IMR-90 (cell line): ENCODE measurements around the gene C20orf144. TPM values are rescaled to one million over a fixed set of nuclear protein-coding genes. Genes with fewer than 3 reads are reported as not detected.

Experiments
- ATAC-seq: fragments of 200-7000 bp; cut with Tn5 transposase; 2 replicates; pipeline ENCODE4 v1.9.1; 2020; ENCODE audit warnings: low read depth, mild to moderate bottlenecking, moderate library complexity
- BruUV-seq: library from RNA; stranded (reverse); fragments of 400-500 nt; replicated peaks from 2 replicates; lab custom pipeline; 2021; lab: Mats Ljungman, UMichigan
- CTCF ChIA-PET: fragments of 300-600 bp; formaldehyde crosslinking; extraction: SDS; loops from one replicate; lab custom pipeline; 2021; ENCODE audit warnings: antibody characterized with exemption; lab: Yijun Ruan, JAX
- POLR2A ChIA-PET: fragments of 300-600 bp; sonication (Branson Sonifier 250); formaldehyde crosslinking; loops from one replicate; lab custom pipeline; 2022; ENCODE audit warnings: antibody characterized with exemption; ENCODE audit not compliant: unreplicated experiment; lab: Charles Lee
- DNase-seq: peaks from one replicate; pipeline ENCODE4 v3.0.0; 2013
- H2AFZ ChIP-seq: replicated peaks from 2 replicates; pipeline ENCODE3; 2013; ENCODE audit warnings: low read length, mild to moderate bottlenecking; ENCODE audit not compliant: poor library complexity
- H2AK5ac ChIP-seq: 2 replicates; pipeline ENCODE4 v1.6.1; 2013; ENCODE audit warnings: low read depth, low read length, inconsistent platforms
- H2AK9ac ChIP-seq: replicated peaks from 2 replicates; pipeline ENCODE3; 2013; ENCODE audit warnings: mild to moderate bottlenecking, low read depth, low read length, moderate library complexity; ENCODE audit not compliant: poor library complexity
- H2BK120ac ChIP-seq: 2 replicates; pipeline ENCODE4 v1.6.1; 2013; ENCODE audit warnings: low read depth, low read length, inconsistent platforms
- H2BK15ac ChIP-seq: 3 replicates; pipeline ENCODE4 v1.6.1; 2013; ENCODE audit warnings: low read depth, low read length, inconsistent platforms
- H2BK20ac ChIP-seq: 2 replicates; pipeline ENCODE4 v1.6.1; 2013; ENCODE audit warnings: low read depth, mild to moderate bottlenecking, inconsistent platforms, low read length, moderate library complexity
- H2BK5ac ChIP-seq: 2 replicates; pipeline ENCODE4 v1.6.1; 2013; ENCODE audit warnings: mild to moderate bottlenecking, low read depth, low read length, inconsistent platforms; ENCODE audit not compliant: poor library complexity, severe bottlenecking
- H3K14ac ChIP-seq: replicated peaks from 2 replicates; pipeline ENCODE4 v1.6.1; 2013; ENCODE audit warnings: low read depth, low read length, inconsistent platforms
- H3K18ac ChIP-seq: 2 replicates; pipeline ENCODE4 v1.6.1; 2013; ENCODE audit warnings: low read depth, low read length, control low read depth
- H3K23ac ChIP-seq: 2 replicates; pipeline ENCODE4 v1.6.1; 2013; ENCODE audit warnings: low read depth, low read length, inconsistent platforms
- H3K27ac ChIP-seq: 2 replicates; pipeline ENCODE4 v1.5.1; 2013; ENCODE audit warnings: mild to moderate bottlenecking, control low read depth, low read length; ENCODE audit not compliant: insufficient read depth
- H3K27me3 ChIP-seq: 2 replicates; pipeline ENCODE4 v1.6.1; 2013; ENCODE audit warnings: low read length; ENCODE audit not compliant: control insufficient read depth, insufficient read depth
- H3K36me3 ChIP-seq: 2 replicates; pipeline ENCODE4 v1.6.1; 2013; ENCODE audit warnings: low read length, mixed read lengths; ENCODE audit not compliant: control insufficient read depth, insufficient read depth
- H3K4ac ChIP-seq: 2 replicates; pipeline ENCODE4 v1.6.1; 2013; ENCODE audit warnings: low read depth, low read length, inconsistent platforms
- H3K4me1 ChIP-seq: 2 replicates; pipeline ENCODE4 v1.6.1; 2013; ENCODE audit warnings: low read length, mixed read lengths; ENCODE audit not compliant: control insufficient read depth, insufficient read depth
- H3K4me2 ChIP-seq: 2 replicates; pipeline ENCODE4 v1.6.1; 2013; ENCODE audit warnings: low read depth, mild to moderate bottlenecking, control low read depth, low read length, moderate library complexity
- H3K4me3 ChIP-seq: 2 replicates; pipeline ENCODE4 v1.5.1; 2013; ENCODE audit warnings: low read depth, mild to moderate bottlenecking, control low read depth, low read length, moderate library complexity; ENCODE audit not compliant: insufficient read depth
- H3K56ac ChIP-seq: 2 replicates; pipeline ENCODE4 v1.6.1; 2013; ENCODE audit warnings: low read length, inconsistent platforms; ENCODE audit not compliant: insufficient read depth; ENCODE audit errors: extremely low read depth
- H3K79me1 ChIP-seq, 2 experiments: 2 replicates each; pipeline ENCODE4 v1.6.1; 2013; ENCODE audit warnings: low read length in 2 of 2, inconsistent platforms in 1 of 2, low read depth in 1 of 2
- H3K9ac ChIP-seq: 2 replicates; pipeline ENCODE4 v1.6.1; 2013; ENCODE audit warnings: low read depth, low read length, control low read depth
- H3K9me1 ChIP-seq: 2 replicates; pipeline ENCODE4 v1.6.1; 2013; ENCODE audit warnings: low read length, inconsistent platforms; ENCODE audit not compliant: insufficient read depth
- H3K9me3 ChIP-seq: 2 replicates; pipeline ENCODE4 v1.6.1; 2013; ENCODE audit warnings: low read length; ENCODE audit not compliant: control insufficient read depth, insufficient read depth
- H4K20me1 ChIP-seq: 2 replicates; pipeline ENCODE4 v1.6.1; 2013; ENCODE audit warnings: low read length, inconsistent platforms; ENCODE audit not compliant: insufficient read depth
- H4K5ac ChIP-seq: 2 replicates; pipeline ENCODE4 v1.6.1; 2013; ENCODE audit warnings: mild to moderate bottlenecking, low read depth, low read length, control low read depth
- H4K8ac ChIP-seq, 2 experiments: 2 replicates each; pipeline ENCODE4 v1.6.1; 2013; ENCODE audit warnings: low read depth in 2 of 2, low read length in 2 of 2, control low read depth in 1 of 2, inconsistent platforms in 1 of 2
- H4K91ac ChIP-seq: 2 replicates; pipeline ENCODE4 v1.6.1; 2013; ENCODE audit warnings: low read depth, low read length, inconsistent platforms; ENCODE audit not compliant: insufficient read depth
- BHLHE40 ChIP-seq: fragments of 150-350 bp; IDR thresholded peaks from 2 replicates; pipeline ENCODE4 v1.6.1; 2016; ENCODE audit warnings: mild to moderate bottlenecking, low read depth, low read length
- CTCF ChIP-seq: conservative IDR thresholded peaks from 2 replicates; pipeline ENCODE4 v1.5.1; 2012; ENCODE audit warnings: mild to moderate bottlenecking, low read depth, low read length, improper control_type of control experiment
- ELK1 ChIP-seq: fragments of 150-350 bp; IDR thresholded peaks from 2 replicates; pipeline ENCODE4 v1.6.1; 2016; ENCODE audit warnings: low read depth, mild to moderate bottlenecking, low read length, moderate library complexity, borderline replicate concordance
- POLR2A ChIP-seq: IDR thresholded peaks from 2 replicates; pipeline ENCODE4 v1.6.1; 2012; ENCODE audit warnings: mild to moderate bottlenecking, low read depth, low read length
- RAD21 ChIP-seq: IDR thresholded peaks from 2 replicates; pipeline ENCODE4 v1.6.1; 2012; ENCODE audit warnings: low read length, improper control_type of control experiment
- RCOR1 ChIP-seq: IDR thresholded peaks from 2 replicates; pipeline ENCODE4 v1.6.1; 2012; ENCODE audit warnings: mild to moderate bottlenecking, low read length, improper control_type of control experiment; ENCODE audit not compliant: insufficient replicate concordance
- SMC3 ChIP-seq: fragments of 150-350 bp; IDR thresholded peaks from 2 replicates; pipeline ENCODE4 v1.6.1; 2016; ENCODE audit warnings: low read depth, mild to moderate bottlenecking, antibody characterized with exemption, low read length, moderate library complexity
- USF2 ChIP-seq: fragments of 150-350 bp; IDR thresholded peaks from 2 replicates; pipeline ENCODE4 v1.6.1; 2017; ENCODE audit warnings: mild to moderate bottlenecking, antibody characterized with exemption, low read length, low read depth
- WGBS, 2 experiments: methylation state at CpG; one replicate each; pipeline versions ENCODE4 v1.1.5 to v1.1.7; 2013; ENCODE audit warnings: missing lambda C conversion rate in 2 of 2; ENCODE audit not compliant: insufficient read length in 1 of 2; ENCODE audit errors: extremely low coverage in 2 of 2; 5-methylcytosine and 5-hydroxymethylcytosine counted together
- dilution Hi-C: fragments of 300-500 bp; cut with HindIII; formaldehyde crosslinking; loops from one replicate; pipeline ENCODE4 v1.14.3; 2018; ENCODE audit warnings: low sequenced_read_pairs; ENCODE audit not compliant: unreplicated experiment
- in situ Hi-C: fragments of 300-500 bp; cut with MboI; formaldehyde crosslinking; loops from 3 replicates; pipeline ENCODE4 v1.14.3; 2019; ENCODE audit warnings: low sequenced_read_pairs, inconsistent platforms, mixed read lengths
- intact Hi-C: fragments of 100-400 bp; cut with micrococcal nuclease; formaldehyde crosslinking; loops from 2 replicates; pipeline ENCODE4 v1.10.0; 2022
- polyA plus RNA-seq, 3 experiments: library from polyadenylated mRNA; depleted of rRNA; stranded (reverse); fragments of >200 nt; gene quantifications; 2 replicates each; pipeline ENCODE4 v1.2.3, GENCODE V29; 2012; ENCODE audit warnings: low replicate concordance in 1 of 3
- total RNA-seq: library from RNA; depleted of rRNA; stranded (reverse); fragments of >200 nt; gene quantifications from 2 replicates; pipeline ENCODE4 v1.2.3, GENCODE V29; 2012

The C20orf144 gene
- total and polyA plus RNA-seq, 2 of the 4 experiments (the other 2 are of a cell fraction), result under 0.01 to 0.19 TPM

GRCh38 chr20:33624399-33624798 is 37.7 kb upstream of the C20orf144 start:
- H3K4ac ChIP-seq, result no peak overlapping the region
- H3K9me3 ChIP-seq, result no peaks in the 10 kb centered on the region
- dilution Hi-C loops (no loop called here), intact Hi-C loops (loop anchor here (5.0 kb wide), 1 partner anchor 37 kb away; no protein-coding TSS in a partner anchor), in situ Hi-C loops (no loop called here)
- no peak overlapping the region for H3K4me2 ChIP-seq
- H3K79me1 ChIP-seq, result no peaks in the 10 kb centered on the region; a peak in 2 of 4 replicates
- DNase-seq (no peak), ATAC-seq (no peak)
- H3K9ac ChIP-seq, result no peak overlapping the region
- TF ChIP-seq RCOR1 (no peak), SMC3 (no peak), RAD21 (no peak), POLR2A (no peak), USF2 (no peak), BHLHE40 (no peak), CTCF (no peak), ELK1 (no peak)
- no peak overlapping the region for H2BK120ac ChIP-seq
- no peak overlapping the region for H2BK15ac ChIP-seq
- peaks cover 34% of the 10 kb centered on the region for H3K36me3 ChIP-seq
- BruUV-seq, result no TSS peak
- H4K91ac ChIP-seq, result no peak overlapping the region
- no peaks in the 10 kb centered on the region for H4K20me1 ChIP-seq
- no peak overlapping the region for H4K5ac ChIP-seq
- no peak overlapping the region for H2AK5ac ChIP-seq
- no peak overlapping the region for H3K4me3 ChIP-seq
- H2AK9ac ChIP-seq, result no peak overlapping the region
- no peaks in the 10 kb centered on the region for H3K4me1 ChIP-seq
- H3K56ac ChIP-seq, result no peak overlapping the region
- H3K9me1 ChIP-seq, result no peaks in the 10 kb centered on the region; the same call in 1 of the 2 replicates
- H2BK20ac ChIP-seq, result no peak overlapping the region
- no peak overlapping the region for H2AFZ ChIP-seq
- no peak overlapping the region for H2BK5ac ChIP-seq
- H3K27me3 ChIP-seq, result no peaks in the 10 kb centered on the region
- CTCF ChIA-PET, result no interaction called here
- WGBS, 2 experiments, result no CpG with 5 or more reads among the region's 3 CpGs
- no peak overlapping the region for H4K8ac ChIP-seq
- H3K18ac ChIP-seq, result no peak overlapping the region
- no peak overlapping the region for H3K23ac ChIP-seq
- H3K27ac ChIP-seq, result no peak overlapping the region
- no peak overlapping the region for H3K14ac ChIP-seq
- POLR2A ChIA-PET, result no interaction called here
